Lower lobe of right lung (tissue), 2 donors: Measurements from ENCODE around the gene FURIN. TPM values are rescaled to one million over a fixed set of nuclear protein-coding genes. Genes with fewer than 3 reads are reported as not detected.
A peak's percentile ranks its signal among the peaks of the same experiment; 100 is the strongest.
"Not testable (repeated sequence)": the region's sequence is repeated elsewhere in the genome, so short reads cannot be mapped to it uniquely, and the experiment has no call there.

Experiments used
- ATAC-seq, 2 donors: fragments of 200-7000 bp; cut with Tn5 transposase; one replicate each; pipeline ENCODE4 v1.9.1; 2020 to 2022; ENCODE audit warnings: mild to moderate bottlenecking in 2 of 2, moderate library complexity in 2 of 2
- DNase-seq: peaks from one replicate; pipeline ENCODE4 v3.0.0-alpha.2; 2020
- H3K27ac ChIP-seq: fragments of 200-600 bp; one replicate; pipeline ENCODE4 v1.8.0; 2022
- H3K27me3 ChIP-seq: fragments of 200-600 bp; one replicate; pipeline ENCODE4 v1.8.0; 2022; ENCODE audit warnings: low read depth
- H3K36me3 ChIP-seq: fragments of 200-600 bp; one replicate; pipeline ENCODE4 v1.8.0; 2022; ENCODE audit warnings: mild to moderate bottlenecking
- H3K4me1 ChIP-seq: fragments of 200-600 bp; one replicate; pipeline ENCODE4 v1.8.0; 2022
- H3K4me3 ChIP-seq: fragments of 200-600 bp; one replicate; pipeline ENCODE4 v1.8.0; 2022; ENCODE audit warnings: mild to moderate bottlenecking
- H3K9me3 ChIP-seq: fragments of 200-600 bp; one replicate; pipeline ENCODE4 v1.8.0; 2022
- intact Hi-C: fragments of 100-400 bp; cut with DNase I; formaldehyde crosslinking; loops from one replicate; pipeline ENCODE4 v1.11.0; 2022
- total RNA-seq: library from RNA; stranded (reverse); fragmentation: NEBNext Ultra II Directional; extraction: Animal tissue kit (Norgen Biotek cat#: 25700); gene quantifications from one replicate; pipeline ENCODE4 v1.2.1, GENCODE V29; 2021
- TF ChIP-seq, protein P1 (sequence below): fragments of 200-600 bp; IDR thresholded peaks from one replicate; pipeline ENCODE4 v1.8.0; 2022; ENCODE audit warnings: antibody characterized with exemption, mild to moderate bottlenecking
- donor health status: DM: no; HTN: yes; CAD: no; lungs with severe emphysema.

FURIN gene
- total RNA-seq, 1 donor from 2014 or later = 86.5 TPM

DNA sequence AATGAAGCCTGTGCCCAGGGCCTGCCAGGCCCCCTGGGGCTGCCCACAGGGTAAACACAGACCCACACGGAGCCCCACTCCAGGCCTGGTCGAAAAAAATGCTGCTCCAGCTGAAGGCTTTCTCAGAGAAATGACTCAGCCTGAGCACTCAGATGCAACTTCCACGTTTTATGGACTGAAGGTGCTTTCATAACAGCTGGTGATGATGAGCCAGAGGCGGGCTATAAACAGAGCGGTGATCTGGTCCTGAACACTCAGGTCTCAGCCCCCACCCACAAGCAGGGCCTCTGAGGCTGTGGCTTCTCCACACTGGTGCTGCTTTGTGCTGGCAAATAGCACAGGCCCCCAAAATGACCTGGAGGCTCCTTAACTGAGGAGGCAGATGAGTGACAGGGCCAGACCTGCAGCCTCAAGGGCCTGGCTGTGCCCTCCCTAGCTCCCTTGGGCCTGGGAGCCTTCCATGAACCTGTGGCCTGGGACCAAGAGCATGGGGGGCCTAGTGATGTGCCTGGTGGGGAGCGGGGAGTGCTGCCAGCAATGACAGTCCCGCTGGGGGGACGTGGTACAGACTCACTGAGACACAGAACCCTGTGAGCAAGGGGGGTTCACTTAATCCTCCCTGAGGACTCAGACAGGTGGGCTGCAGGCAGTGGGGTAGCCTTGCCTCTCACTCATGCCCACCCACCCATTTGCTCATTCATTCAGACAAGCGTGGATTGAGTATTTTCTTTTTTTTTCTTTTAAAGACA, 23.0 kb upstream of the FURIN start:
- Histone ChIP-seq H3K4me3 (no peak overlapping the region), H3K27me3 (no peaks in the 10 kb centered on the region), H3K4me1 (no peaks in the 10 kb centered on the region), H3K9me3 (no peaks in the 10 kb centered on the region), H3K27ac (peak overlapping the region; percentile 68), H3K36me3 (no peaks in the 10 kb centered on the region)
- intact Hi-C loops = no loop called here
- DNase-seq = no peak
- peak; percentile 74 to 82 for ATAC-seq
- TF ChIP-seq, protein P1, sequence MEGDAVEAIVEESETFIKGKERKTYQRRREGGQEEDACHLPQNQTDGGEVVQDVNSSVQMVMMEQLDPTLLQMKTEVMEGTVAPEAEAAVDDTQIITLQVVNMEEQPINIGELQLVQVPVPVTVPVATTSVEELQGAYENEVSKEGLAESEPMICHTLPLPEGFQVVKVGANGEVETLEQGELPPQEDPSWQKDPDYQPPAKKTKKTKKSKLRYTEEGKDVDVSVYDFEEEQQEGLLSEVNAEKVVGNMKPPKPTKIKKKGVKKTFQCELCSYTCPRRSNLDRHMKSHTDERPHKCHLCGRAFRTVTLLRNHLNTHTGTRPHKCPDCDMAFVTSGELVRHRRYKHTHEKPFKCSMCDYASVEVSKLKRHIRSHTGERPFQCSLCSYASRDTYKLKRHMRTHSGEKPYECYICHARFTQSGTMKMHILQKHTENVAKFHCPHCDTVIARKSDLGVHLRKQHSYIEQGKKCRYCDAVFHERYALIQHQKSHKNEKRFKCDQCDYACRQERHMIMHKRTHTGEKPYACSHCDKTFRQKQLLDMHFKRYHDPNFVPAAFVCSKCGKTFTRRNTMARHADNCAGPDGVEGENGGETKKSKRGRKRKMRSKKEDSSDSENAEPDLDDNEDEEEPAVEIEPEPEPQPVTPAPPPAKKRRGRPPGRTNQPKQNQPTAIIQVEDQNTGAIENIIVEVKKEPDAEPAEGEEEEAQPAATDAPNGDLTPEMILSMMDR = no peak

DNA sequence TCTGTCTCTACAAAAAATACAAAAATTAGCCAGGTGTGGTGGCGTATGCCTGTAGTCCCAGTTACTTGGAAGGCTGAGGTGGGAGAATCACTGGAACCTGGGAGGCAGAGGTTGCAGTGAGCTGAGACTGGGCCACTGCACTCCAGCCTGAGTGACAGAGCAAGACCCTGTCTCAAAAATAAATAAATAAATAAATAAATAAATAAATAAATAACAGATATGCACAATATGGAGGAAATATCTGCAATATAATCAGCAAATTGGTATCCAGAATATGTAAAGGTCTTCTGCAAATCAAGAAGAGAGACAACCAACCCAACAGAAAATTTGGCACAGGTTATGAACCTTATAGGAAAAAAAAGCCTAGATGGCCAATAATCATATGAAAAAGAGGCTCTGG, 19.0 kb upstream of the FURIN start:
- intact Hi-C loops, H3K9me3 ChIP-seq, H3K36me3 ChIP-seq, H3K27ac ChIP-seq, H3K4me1 ChIP-seq, H3K27me3 ChIP-seq, DNase-seq, H3K4me3 ChIP-seq, ATAC-seq: not testable (repeated sequence)

DNA sequence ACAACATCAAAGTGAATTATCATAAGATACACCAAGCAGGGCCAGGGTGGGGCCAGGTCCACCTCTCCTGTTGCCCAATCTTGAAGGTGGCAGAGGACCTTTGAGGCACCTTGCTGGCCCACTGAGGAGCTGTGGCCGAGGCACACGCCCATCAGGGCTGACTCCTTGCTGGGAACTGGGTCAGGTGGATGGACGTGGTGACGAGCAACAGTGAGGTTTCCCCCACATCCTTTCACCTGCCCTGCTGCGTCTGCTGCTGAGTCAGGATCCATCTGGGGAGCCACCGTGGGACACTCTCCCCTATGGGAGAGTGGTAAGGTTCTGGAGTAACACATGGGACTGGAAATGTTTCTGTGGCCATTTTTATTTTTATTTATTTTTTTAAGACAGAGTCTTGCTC, 17.3 kb upstream of the FURIN start:
- TF ChIP-seq, protein P1 = no peak
- H3K36me3 ChIP-seq = no peaks in the 10 kb centered on the region
- DNase-seq (no peak), ATAC-seq (no peak)
- no peaks in the 10 kb centered on the region for H3K9me3 ChIP-seq
- no peak overlapping the region for H3K4me3 ChIP-seq
- H3K4me1 ChIP-seq = peaks cover 7% of the 10 kb centered on the region
- intact Hi-C loops = no loop called here
- no peak overlapping the region for H3K27ac ChIP-seq
- H3K27me3 ChIP-seq = no peaks in the 10 kb centered on the region

DNA sequence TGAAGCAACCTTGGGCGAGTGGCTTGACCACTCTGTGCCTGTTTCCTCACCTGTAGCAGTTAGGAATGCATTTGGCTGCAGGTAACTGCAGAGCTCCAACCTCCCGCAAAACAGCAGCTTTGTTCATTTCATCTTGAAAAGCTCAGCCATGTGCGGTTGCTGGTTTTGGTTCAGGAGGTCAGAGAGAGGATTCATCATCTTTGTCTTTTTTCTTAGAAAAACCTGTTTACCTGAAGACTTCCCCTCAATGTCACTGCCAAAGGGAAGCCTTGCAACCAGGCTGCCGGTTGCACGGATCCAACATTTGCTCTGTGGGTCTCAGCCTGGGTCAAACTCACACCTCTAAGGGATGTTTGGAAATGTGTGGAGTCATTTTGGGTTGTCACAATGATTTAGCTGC, 16.4 kb upstream of the FURIN start:
- Histone ChIP-seq H3K9me3 (no peaks in the 10 kb centered on the region), H3K36me3 (no peaks in the 10 kb centered on the region), H3K27me3 (no peaks in the 10 kb centered on the region), H3K27ac (no peak overlapping the region), H3K4me3 (no peak overlapping the region), H3K4me1 (peaks cover 7% of the 10 kb centered on the region)
- intact Hi-C loops = no loop called here
- ATAC-seq = no peak
- TF ChIP-seq, protein P1 = no peak
- no peak for DNase-seq

DNA sequence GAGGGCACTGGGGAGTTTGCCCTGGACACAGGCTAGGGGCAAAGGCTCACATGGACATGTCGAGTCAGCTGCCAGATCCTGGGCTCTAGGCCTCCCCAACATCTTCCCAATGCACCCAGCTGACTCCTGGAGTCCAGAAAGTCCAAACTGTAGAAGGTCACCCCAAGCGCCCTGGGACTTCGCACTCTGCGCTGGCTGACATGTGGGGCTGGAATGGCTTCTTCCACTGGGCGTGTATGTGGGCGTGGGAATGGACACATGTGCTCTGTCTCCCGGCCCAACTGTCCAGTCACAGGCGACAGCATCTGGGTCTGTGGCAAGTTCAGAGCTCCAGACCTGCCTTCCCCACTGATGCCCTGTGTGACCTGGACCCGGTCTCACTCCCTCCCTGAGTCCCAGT, 13.2 kb upstream of the FURIN start:
- H3K27me3 ChIP-seq = no peaks in the 10 kb centered on the region
- intact Hi-C loops = no loop called here
- no peak overlapping the region for H3K4me3 ChIP-seq
- peaks cover 18% of the 10 kb centered on the region for H3K4me1 ChIP-seq
- ATAC-seq (no peak), DNase-seq (no peak)
- H3K36me3 ChIP-seq = no peaks in the 10 kb centered on the region
- TF ChIP-seq, protein P1 = no peak
- no peak overlapping the region for H3K27ac ChIP-seq
- H3K9me3 ChIP-seq = no peaks in the 10 kb centered on the region

DNA sequence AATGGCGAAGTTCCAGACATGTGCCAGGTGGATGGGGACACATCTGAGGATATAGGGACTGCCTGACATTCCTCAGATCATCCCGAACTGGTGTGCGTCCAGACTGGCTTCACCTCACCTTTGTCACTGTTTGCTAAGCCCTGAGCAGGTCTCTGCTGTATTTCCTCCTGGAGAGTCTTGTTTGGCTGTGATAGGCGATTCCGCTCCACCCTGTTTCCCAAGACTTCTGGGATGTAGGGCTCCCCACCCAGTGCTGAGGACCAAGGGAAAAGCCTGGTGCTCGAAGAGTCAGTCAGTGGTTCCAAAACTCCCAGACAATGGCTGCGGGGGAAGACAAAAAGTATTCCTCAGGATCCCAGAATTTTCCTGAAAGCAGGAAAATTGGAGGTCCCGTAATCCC, 11.1 kb upstream of the FURIN start:
- Histone ChIP-seq H3K27me3 (no peaks in the 10 kb centered on the region), H3K4me3 (no peak overlapping the region), H3K4me1 (peaks cover 16% of the 10 kb centered on the region), H3K9me3 (no peaks in the 10 kb centered on the region), H3K36me3 (no peaks in the 10 kb centered on the region), H3K27ac (no peak overlapping the region)
- TF ChIP-seq, protein P1 = no peak
- intact Hi-C loops = no loop called here
- DNase-seq (no peak), ATAC-seq (no peak)
